WTC11 (cell line): ENCODE data around the gene RNF215.

Experiments
- CTCF ChIP-seq: fragments of 200-600 bp; IDR thresholded peaks from 2 replicates; pipeline ENCODE4 v1.8.0; 2022; ENCODE audit warnings: antibody characterized with exemption
- FOXJ3 ChIP-seq: sonication (generic); formaldehyde crosslinking; IDR thresholded peaks from 2 replicates; pipeline ENCODE4 v1.9.0; 2021; ENCODE audit warnings: missing genetic modification reagents, mild to moderate bottlenecking, borderline replicate concordance
- MXD4 ChIP-seq: fragments of 250-450 bp; sonication (Bioruptor Pico); IDR thresholded peaks from 2 replicates; pipeline ENCODE4 v1.8.0; 2021; ENCODE audit warnings: mild to moderate bottlenecking, moderate library complexity, borderline replicate concordance
- NR2C2 ChIP-seq: sonication (generic); formaldehyde crosslinking; IDR thresholded peaks from 2 replicates; pipeline ENCODE4 v1.8.0; 2022; ENCODE audit warnings: mild to moderate bottlenecking, missing genetic modification reagents
- SMAD4 ChIP-seq: sonication (generic); formaldehyde crosslinking; IDR thresholded peaks from 2 replicates; pipeline ENCODE4 v1.8.0; 2022; ENCODE audit warnings: mild to moderate bottlenecking, missing genetic modification reagents
- TF ChIP-seq, protein P1 (sequence below): sonication (generic); formaldehyde crosslinking; IDR thresholded peaks from 2 replicates; pipeline ENCODE4 v1.8.1; 2023; ENCODE audit warnings: mild to moderate bottlenecking, missing genetic modification reagents, moderate library complexity

GRCh38 chr22:30373331-30374325 is 13.6 kb downstream of the RNF215 start:
- no peak for TF ChIP-seq CTCF
- TF ChIP-seq FOXJ3 (CRISPR knock-in tag) = no peak
- no peak for TF ChIP-seq SMAD4
- TF ChIP-seq MXD4 (CRISPR knock-in tag) = no peak
- TF ChIP-seq, protein P1, sequence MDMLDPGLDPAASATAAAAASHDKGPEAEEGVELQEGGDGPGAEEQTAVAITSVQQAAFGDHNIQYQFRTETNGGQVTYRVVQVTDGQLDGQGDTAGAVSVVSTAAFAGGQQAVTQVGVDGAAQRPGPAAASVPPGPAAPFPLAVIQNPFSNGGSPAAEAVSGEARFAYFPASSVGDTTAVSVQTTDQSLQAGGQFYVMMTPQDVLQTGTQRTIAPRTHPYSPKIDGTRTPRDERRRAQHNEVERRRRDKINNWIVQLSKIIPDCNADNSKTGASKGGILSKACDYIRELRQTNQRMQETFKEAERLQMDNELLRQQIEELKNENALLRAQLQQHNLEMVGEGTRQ = no peak
- no peak for TF ChIP-seq NR2C2 (CRISPR knock-in tag)
